ENCODE measurements around the gene PFKFB4. TPM values are rescaled to one million over a fixed set of nuclear protein-coding genes. Genes with fewer than 3 reads are reported as not detected.

PFKFB4 gene
- total and polyA plus RNA-seq, 12 donors: 0.40 to 7.7 (median 1.2) TPM

- intact Hi-C loops (cut with DNase I): no loop called here
- Histone ChIP-seq H3K36me3 (no peaks in the 10 kb centered on the region), H3K9me3 (no peaks in the 10 kb centered on the region), H3K4me3 (no peak overlapping the region), H3K27me3 (no peaks in the 10 kb centered on the region), H3K4me1 (peaks cover 8 to 62% (median 17%) of the 10 kb centered on the region in 9 donors), H3K27ac (peak overlapping the region in 1 of 10 donors; percentile 47)
- 74 to 82% methylated on average over 10 of the region's 10 CpGs for WGBS, 2 donors
- no peak for TF ChIP-seq CTCF (IDR thresholded peaks at IDR 0.05)
- ATAC-seq: no peak
- DNase-seq: peak in 1 of 2 donors; percentile 32
Measured at GRCh38 chr3:48564022-48564421, 7.4 kb upstream of the PFKFB4 start.

GRCh38 chr3:48563382-48563918, 6.8 kb upstream of the PFKFB4 start, which contains the start of gene UCN2:
UCN2 (minus strand) TSS chr3:48563781; CDS start chr3:48563124, 657 bp downstream.
- no peaks in the 10 kb centered on the region for H3K36me3 ChIP-seq
- 71 to 76% methylated on average over 6 of the region's 6 CpGs for WGBS, 2 donors
- no peaks in the 10 kb centered on the region for H3K27me3 ChIP-seq
- peak within 1 kb of the TSS in 1 of 10 donors; percentile 47 for H3K27ac ChIP-seq
- no peak for TF ChIP-seq CTCF (IDR thresholded peaks at IDR 0.05)
- intact Hi-C loops (cut with DNase I): no loop called here
- no peak within 1 kb of the TSS for H3K4me3 ChIP-seq
- DNase-seq: no peak
- H3K9me3 ChIP-seq: no peaks in the 10 kb centered on the region
- ATAC-seq: no peak
- H3K4me1 ChIP-seq: peaks cover 8 to 68% (median 17%) of the 10 kb centered on the region in 9 donors

GRCh38 chr3:48562367-48563095, 5.9 kb upstream of the PFKFB4 start:
- WGBS, 2 donors: 91 to 92% methylated on average over 20 of the region's 20 CpGs
- intact Hi-C loops (cut with DNase I): no loop called here
- no peak for TF ChIP-seq CTCF (IDR thresholded peaks at IDR 0.05)
- Histone ChIP-seq H3K27me3 (no peaks in the 10 kb centered on the region), H3K9me3 (no peaks in the 10 kb centered on the region), H3K36me3 (no peaks in the 10 kb centered on the region), H3K27ac (no peak overlapping the region), H3K4me3 (no peak overlapping the region), H3K4me1 (peaks cover 9 to 77% (median 24%) of the 10 kb centered on the region in 9 donors)
- ATAC-seq (no peak), DNase-seq (no peak)

GRCh38 chr3:48561045-48561736, 4.6 kb upstream of the PFKFB4 start:
- Histone ChIP-seq H3K27ac (peak overlapping the region in 9 of 10 donors; percentile 35 to 76 (median 69)), H3K9me3 (no peaks in the 10 kb centered on the region), H3K4me3 (peak overlapping the region in 9 of 10 donors; percentile 17 to 54 (median 43)), H3K36me3 (no peaks in the 10 kb centered on the region), H3K27me3 (no peaks in the 10 kb centered on the region), H3K4me1 (peaks cover 9 to 80% (median 28%) of the 10 kb centered on the region in 9 donors)
- intact Hi-C loops (cut with DNase I): loop anchor here in 1 of 10 donors (2.0 kb wide), 1 partner anchor 74 kb away; the partner anchor contains the start of gene SLC26A6
- ATAC-seq (peak in 4 of 8 donors; percentile 9 to 25 (median 15)), DNase-seq (peak; percentile 59 to 60)
- TF ChIP-seq CTCF (IDR thresholded peaks at IDR 0.05): peak in 5 of 9 donors; percentile 15 to 41 (median 32)
- WGBS, 2 donors: 34 to 41% methylated on average over 21 of the region's 21 CpGs

Data from heart right ventricle (tissue), 16 donors.